Posterior vena cava (tissue), 2 donors: Measurements from ENCODE around the gene PUS3. TPM values are rescaled to one million over a fixed set of nuclear protein-coding genes. Genes with fewer than 3 reads are reported as not detected.
A peak's percentile ranks its signal among the peaks of the same experiment; 100 is the strongest.
"Not testable (repeated sequence)": the region's sequence is repeated elsewhere in the genome, so short reads cannot be mapped to it uniquely, and the experiment has no call there.

ENCODE experiments used
- DNase-seq: peaks from one replicate; pipeline ENCODE4 v3.0.0-alpha.2; 2020; ENCODE audit warnings: low spot score
- intact Hi-C, 2 donors: fragments of 100-400 bp; cut with DNase I; formaldehyde crosslinking; loops; one replicate each; pipeline versions ENCODE4 v1.14.1 to v1.14.2; 2022 to 2023
- total RNA-seq, 2 donors: library from RNA; stranded (reverse); fragmentation: NEBNext Ultra II Directional; extraction: Animal tissue kit (Norgen Biotek cat#: 25700); gene quantifications; one replicate each; pipeline ENCODE4 v1.2.1, GENCODE V29; 2021
- donor health status: DM: yes; HTN: yes; CAD: no.
- donor health status: DM: yes; HTN: yes; CAD: no.

PUS3 gene
- total RNA-seq, 2 donors from 2014 or later: 7.1 to 9.1 TPM

DNA sequence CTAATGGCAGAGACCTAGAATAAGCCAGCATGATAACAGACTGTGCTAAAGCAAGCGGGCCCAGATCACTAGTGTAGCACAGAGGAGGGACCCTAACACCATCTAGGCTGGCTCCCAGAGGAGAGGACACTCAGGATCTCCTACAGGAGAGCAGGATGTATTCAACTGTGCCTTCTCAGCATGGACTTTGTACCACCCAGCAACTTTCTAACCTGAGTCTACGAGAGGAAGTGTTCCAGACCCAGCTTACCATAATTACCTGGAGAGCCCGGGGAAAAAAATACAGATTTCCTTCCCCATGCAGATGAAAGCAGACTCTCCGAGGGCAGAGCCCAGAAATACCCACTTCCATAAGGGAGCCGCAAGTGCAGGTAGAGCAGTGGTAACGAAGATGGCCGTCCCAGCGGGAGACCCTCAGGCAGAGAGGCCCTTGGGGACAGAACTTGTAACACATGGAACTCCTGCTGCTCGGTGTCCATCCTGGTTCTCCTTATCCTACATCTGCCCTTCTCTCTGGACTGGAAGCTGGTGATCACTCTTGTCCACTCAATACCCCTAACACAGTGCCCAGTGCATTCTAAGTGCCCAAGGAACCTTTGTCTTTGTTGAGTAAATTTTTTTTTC, 21.5 kb upstream of the PUS3 start:
- intact Hi-C loops: loop anchor here (1.0 to 5.0 kb wide), 2 partner anchors 138 to 269 kb away; partner anchors contain the start of gene CDON (in 1 of the 2)
- DNase-seq: no peak

GRCh38 chr11:125923633-125924032, 20.6 kb upstream of the PUS3 start:
- no peak for DNase-seq
- intact Hi-C loops: loop anchor here (2.0 to 5.0 kb wide), 3 partner anchors 139 to 269 kb away; partner anchors contain the start of gene CDON (in 1 of the 2)

- DNase-seq: peak; percentile 79
- intact Hi-C loops: loop anchor here (2.0 to 5.0 kb wide), 3 partner anchors 139 to 270 kb away; partner anchors contain the start of gene CDON (in 1 of the 2)
Observed at GRCh38 chr11:125923012-125923579, 20.1 kb upstream of the PUS3 start.

DNA sequence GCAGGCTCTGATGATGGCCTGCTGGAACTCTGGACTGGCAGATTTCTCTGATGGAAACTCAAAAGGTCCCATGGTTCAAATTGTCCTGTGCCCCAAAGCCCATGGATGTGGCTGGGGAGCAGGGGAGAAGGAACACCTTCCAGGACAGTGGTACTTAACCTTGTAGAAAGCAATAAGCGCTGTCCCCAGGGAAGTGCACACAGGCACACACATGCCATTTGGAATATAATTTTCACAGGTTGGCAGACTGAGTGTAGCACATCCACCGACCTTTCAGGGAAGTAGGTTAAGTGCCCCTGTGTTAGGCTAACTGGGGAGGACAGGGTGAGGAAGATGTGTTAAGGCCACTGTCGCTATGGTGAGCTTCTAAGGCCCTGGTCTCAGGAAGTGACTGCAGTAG, 19.1 kb upstream of the PUS3 start:
- intact Hi-C loops: loop anchor here (2.0 to 5.0 kb wide), 3 partner anchors 140 to 271 kb away; partner anchors contain the start of gene CDON (in 1 of the 2)
- no peak for DNase-seq

DNA sequence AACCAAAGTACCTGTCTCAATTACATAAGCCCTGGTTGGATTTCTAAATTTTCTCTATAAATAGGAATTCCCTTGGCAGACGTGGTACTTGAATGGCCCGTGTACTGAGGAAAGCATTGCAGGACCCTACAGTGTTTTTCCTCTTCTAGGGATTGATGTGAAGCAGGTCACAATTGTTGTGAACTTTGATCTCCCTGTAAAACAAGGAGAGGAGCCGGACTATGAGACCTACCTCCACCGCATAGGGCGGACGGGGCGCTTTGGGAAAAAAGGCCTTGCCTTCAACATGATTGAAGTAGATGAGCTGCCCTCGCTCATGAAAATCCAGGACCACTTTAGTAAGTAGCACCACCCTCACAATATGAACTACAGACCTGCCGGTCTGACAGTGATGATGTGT, 18.0 kb upstream of the PUS3 start:
- intact Hi-C loops: loop anchor here in 1 of 2 donors (5.0 kb wide), 1 partner anchor 141 kb away; the partner anchor contains the start of gene CDON
- no peak for DNase-seq

- intact Hi-C loops: no loop called here
- no peak for DNase-seq
Observed at GRCh38 chr11:125918140-125918840, 15.3 kb upstream of the PUS3 start.

DNA sequence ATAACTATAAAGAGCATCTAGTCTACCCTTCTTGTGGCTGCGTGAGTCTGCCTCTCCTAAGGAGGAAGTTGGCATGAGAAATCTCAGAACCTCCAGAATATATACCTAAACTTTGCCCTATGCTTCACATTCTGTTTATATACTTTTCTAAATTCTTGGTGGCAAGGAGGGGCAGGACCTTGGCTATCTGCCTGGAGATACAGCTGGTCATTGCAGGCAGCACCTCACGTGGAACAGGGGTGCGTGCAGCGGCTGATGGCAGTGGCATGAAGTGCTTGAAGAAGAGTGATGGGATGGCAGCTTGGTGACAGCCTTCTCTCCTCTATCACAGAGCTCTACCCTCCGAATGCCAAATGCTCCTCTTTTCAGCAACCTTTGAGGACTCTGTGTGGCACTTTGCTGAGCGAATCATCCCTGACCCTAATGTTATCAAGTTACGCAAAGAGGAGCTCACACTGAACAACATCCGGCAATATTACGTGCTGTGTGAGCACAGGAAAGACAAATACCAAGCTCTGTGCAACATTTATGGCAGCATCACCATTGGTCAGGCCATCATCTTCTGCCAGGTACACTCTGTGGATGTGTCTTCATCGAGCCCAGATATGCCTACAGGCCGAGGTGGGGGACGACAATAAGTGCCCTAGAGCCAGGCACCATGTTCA, 13.8 kb upstream of the PUS3 start:
- DNase-seq: no peak
- intact Hi-C loops: no loop called here

GRCh38 chr11:125914601-125915000, 11.6 kb upstream of the PUS3 start:
- DNase-seq, intact Hi-C loops: not testable (repeated sequence)

DNA sequence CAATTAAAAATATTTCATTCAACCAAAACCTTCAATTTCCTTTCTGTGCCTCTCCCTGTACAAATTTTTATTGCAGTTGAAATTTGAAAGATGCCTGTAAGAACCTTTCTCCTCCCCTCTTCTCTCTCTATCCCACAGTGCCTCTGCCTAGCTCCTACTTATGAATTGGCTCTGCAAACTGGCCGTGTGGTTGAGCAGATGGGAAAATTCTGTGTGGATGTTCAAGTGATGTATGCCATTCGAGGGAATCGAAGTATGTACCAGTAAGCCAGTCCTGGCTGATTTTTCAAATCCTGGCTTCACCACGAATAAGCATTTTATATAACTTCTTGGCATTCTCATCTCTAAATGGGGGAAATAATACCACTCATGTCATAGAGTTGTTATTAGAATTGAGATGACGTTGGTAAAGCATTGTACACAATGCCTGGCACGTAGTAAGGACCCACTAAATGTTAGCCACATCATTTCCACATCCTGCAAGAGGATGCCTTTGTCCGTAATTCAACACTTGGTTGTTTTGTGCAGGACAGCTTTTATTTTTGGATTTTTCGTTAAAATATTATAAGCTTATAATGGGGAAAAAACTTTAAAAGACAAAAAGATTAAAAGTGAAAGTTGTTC, 7.3 kb upstream of the PUS3 start:
- DNase-seq: no peak
- intact Hi-C loops: no loop called here

DNA sequence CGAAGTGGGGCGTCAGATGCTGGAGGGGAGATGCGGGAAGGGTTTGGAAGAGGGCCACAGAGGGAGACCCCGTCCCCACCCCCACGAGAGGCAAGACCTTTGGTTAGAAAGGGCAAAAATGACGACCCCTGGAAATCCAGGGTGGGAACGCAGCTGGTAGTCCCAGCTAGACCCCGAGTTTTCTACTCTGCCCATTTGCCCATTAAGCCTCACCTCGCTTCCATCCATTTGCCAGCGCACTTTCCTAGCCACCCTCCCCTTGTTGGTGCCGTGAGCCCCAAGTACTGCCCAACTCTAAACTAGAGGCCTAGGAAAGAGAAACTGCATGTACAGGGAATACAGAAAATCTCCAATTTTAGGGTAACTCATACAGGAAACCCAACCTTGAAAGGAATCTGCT, 1.7 kb upstream of the PUS3 start:
- no peak for DNase-seq
- intact Hi-C loops: no loop called here

DNA sequence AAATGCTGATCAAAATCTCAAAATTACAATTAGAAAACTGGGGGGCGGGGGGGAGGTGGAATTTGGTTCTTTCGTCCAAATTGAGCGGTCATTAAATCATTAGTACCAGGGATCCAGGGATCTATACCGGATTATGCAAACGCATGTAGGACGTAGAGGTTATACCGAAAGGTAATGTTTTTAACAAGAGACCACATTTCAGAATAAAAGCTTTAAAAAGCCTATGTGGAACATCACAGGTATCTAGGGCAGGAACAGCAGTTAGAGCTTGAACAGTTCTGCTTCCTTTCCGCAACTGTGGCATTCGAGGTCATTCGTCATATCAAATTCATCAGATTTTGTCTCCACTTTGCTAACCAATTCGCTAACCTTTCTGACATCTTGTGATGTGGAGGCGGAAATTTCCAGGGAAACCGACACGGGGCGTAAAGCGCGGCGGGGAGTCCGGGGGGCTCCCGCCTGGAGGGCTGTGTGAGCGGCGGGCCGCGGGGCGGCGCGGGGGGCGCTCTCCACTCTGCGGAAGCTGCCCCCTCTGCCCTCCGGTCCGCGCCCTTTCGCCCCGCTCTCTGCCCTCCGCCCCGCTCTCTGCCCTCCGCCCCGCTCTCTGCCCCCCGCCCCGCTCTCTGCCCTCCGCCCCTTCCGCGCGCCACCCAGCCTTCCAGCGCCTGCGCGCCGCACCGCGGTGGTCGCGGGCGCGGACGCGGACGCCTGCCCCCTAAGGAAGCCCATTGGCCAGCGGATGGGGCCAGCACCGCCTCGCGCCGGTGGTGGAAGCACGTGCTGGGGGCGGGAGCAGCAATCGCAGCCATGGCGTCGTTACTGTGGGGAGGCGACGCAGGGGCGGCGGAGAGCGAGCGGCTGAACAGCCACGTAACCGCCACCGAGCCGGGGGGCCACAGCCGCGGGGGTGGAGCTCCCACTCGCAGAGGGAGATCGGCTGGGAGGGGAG, 979 bp upstream of the PUS3 start, which contains the start of gene DDX25:
Gene DDX25 (plus strand): TSS at position 798 of the 949 bp plus-strand sequence. CDS start 10 bp downstream, at position 808.
- intact Hi-C loops: no loop called here
- DNase-seq: peak; percentile 81

GRCh38 chr11:125902277-125902926, 604 bp downstream of the PUS3 start:
- intact Hi-C loops: no loop called here

GRCh38 chr11:125901872-125902271, 1.1 kb downstream of the PUS3 start:
- intact Hi-C loops: no loop called here
- DNase-seq: no peak

More at GRCh38 chr11:125902277-125902926, 604 bp downstream of the PUS3 start:
- no peak for DNase-seq

DNA sequence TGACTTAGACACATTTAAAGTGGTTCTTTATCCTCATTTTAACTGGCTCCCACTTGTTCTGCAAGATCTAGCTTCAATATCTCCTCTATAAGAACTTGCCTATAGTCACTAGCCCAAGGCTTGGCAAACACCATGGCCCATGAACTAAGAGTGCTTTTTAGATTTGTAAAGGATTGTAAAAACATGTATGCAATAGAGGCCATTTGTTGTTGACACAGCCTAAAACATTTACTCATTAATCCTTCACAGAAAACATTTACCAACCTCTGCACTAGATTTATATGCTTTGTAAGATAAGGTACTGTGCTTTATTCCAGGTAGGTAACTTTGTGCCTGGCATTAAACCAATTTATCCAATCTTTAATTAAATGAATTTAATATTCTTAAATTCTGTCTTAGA, 10.0 kb downstream of the PUS3 start:
- no peak for DNase-seq
- intact Hi-C loops: no loop called here

DNA sequence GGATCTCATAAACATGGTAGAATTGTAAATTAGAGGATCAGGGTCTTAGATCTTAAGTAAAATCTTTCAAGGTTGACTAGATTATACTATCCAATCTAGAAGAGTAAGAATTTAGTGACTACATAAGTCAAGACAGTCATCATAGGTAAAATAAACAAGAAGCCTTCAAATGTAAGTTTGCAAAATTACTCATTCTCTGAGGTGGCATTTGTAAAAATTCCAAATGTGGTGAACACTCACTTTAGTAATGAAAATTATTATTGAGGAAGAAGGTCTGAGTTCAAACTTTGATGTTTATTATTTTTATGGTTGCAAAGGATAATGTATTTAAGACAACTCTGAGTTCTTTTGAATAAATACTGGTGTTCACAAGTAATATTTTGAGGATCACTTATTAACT, 10.9 kb downstream of the PUS3 start:
- intact Hi-C loops: no loop called here

GRCh38 chr11:125890447-125891100, 12.4 kb downstream of the PUS3 start:
- intact Hi-C loops: no loop called here
- no peak for DNase-seq

More for the DNA sequence above, 10.9 kb downstream of the PUS3 start:
- DNase-seq: no peak
